Smooth muscle cell (in vitro differentiated cells): Measurements from ENCODE around the gene ASB2. TPM values are rescaled to one million over a fixed set of nuclear protein-coding genes. Genes with fewer than 3 reads are reported as not detected.

ENCODE experiments used
- DNase-seq: peaks from one replicate; lab custom pipeline; 2025; ENCODE audit not compliant: unreplicated experiment; lab: John Stamatoyannopoulos, UW
- H2AFZ ChIP-seq: fragments of 200-600 bp; sonication (generic); 2 replicates; pipeline ENCODE4 v1.6.0; 2016; ENCODE audit warnings: antibody characterized with exemption, low read depth, mild to moderate bottlenecking
- H3F3A ChIP-seq: fragments of 200-600 bp; sonication (generic); 2 replicates; pipeline ENCODE4 v1.6.0; 2017; ENCODE audit warnings: antibody characterized with exemption, low read depth
- H3K27ac ChIP-seq: fragments of 200-600 bp; sonication (generic); 2 replicates; pipeline ENCODE4 v1.5.1; 2016; ENCODE audit warnings: low read depth, mild to moderate bottlenecking
- H3K27me3 ChIP-seq: fragments of 200-600 bp; sonication (generic); 2 replicates; pipeline ENCODE4 v1.6.1; 2016; ENCODE audit warnings: low read depth, mild to moderate bottlenecking
- H3K36me3 ChIP-seq: fragments of 200-600 bp; sonication (generic); 2 replicates; pipeline ENCODE4 v1.5.1; 2016; ENCODE audit warnings: low read depth
- H3K4me1 ChIP-seq: fragments of 200-600 bp; sonication (generic); 2 replicates; pipeline ENCODE4 v1.5.1; 2016; ENCODE audit warnings: low read depth
- H3K4me2 ChIP-seq: fragments of 200-600 bp; sonication (generic); 2 replicates; pipeline ENCODE4 v1.6.0; 2016; ENCODE audit warnings: mild to moderate bottlenecking
- H3K4me3 ChIP-seq: fragments of 200-600 bp; sonication (generic); 2 replicates; pipeline ENCODE4 v1.5.1; 2016; ENCODE audit warnings: mild to moderate bottlenecking
- H3K79me2 ChIP-seq: fragments of 200-600 bp; sonication (generic); 2 replicates; pipeline ENCODE4 v1.6.0; 2016; ENCODE audit warnings: low read depth, mild to moderate bottlenecking
- H3K9ac ChIP-seq: fragments of 200-600 bp; sonication (generic); 2 replicates; pipeline ENCODE4 v1.6.0; 2016; ENCODE audit warnings: low read depth
- H3K9me3 ChIP-seq: fragments of 200-600 bp; sonication (generic); replicated peaks from 2 replicates; pipeline ENCODE4 v1.5.1; 2016; ENCODE audit warnings: low read depth
- H4K20me1 ChIP-seq: fragments of 200-600 bp; sonication (generic); 2 replicates; pipeline ENCODE4 v1.6.0; 2016; ENCODE audit warnings: low read depth
- WGBS: methylation state at CpG from one replicate; pipeline ENCODE4 v1.1.7; 2016; ENCODE audit warnings: low lambda C conversion rate; 5-methylcytosine and 5-hydroxymethylcytosine counted together
- polyA plus RNA-seq: library from polyadenylated mRNA; unstranded; fragments of >200 nt; fragmentation: Nextera tagmentation; extraction: Ambion mirVana; gene quantifications from 2 replicates; pipeline ENCODE4 v1.2.1, GENCODE V29; 2016
- total RNA-seq: library from RNA; depleted of rRNA; stranded (reverse); fragments of >200 nt; gene quantifications from 2 replicates; pipeline ENCODE4 v1.2.3, GENCODE V29; 2014
- TF ChIP-seq, protein P1 (sequence below): fragments of 200-600 bp; sonication (generic); IDR thresholded peaks from 2 replicates; pipeline ENCODE4 v1.5.1; 2017; ENCODE audit warnings: borderline replicate concordance, mild to moderate bottlenecking, antibody characterized with exemption; ENCODE audit not compliant: insufficient read depth, poor library complexity, severe bottlenecking

ASB2 gene
- total and polyA plus RNA-seq, 2 experiments from 2014 or later, result 0.99 TPM; not detected in 1

DNA sequence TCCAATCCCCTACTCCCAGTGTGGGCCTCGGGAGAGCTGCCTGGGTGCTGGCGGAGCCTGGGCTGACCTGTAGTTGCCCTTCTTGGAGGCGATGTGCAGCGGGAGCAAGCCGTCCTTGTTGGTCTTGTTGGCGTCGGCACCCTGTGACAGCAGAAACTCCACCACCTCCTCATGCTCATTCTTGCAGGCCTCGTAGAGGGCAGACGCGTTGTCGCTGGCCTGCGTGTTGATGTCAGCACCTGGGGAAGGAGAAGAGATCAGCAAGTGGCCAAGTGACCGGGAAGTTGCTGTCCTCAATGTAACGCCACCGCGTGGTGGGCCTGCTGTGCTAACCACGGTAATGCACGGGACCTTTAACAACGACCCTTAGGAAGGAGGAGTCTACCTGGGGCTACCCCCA, 29.1 kb downstream of the ASB2 start:
- H3K27ac ChIP-seq, result no peak overlapping the region
- WGBS, result 93% methylated on average over 19 of the region's 19 CpGs

DNA sequence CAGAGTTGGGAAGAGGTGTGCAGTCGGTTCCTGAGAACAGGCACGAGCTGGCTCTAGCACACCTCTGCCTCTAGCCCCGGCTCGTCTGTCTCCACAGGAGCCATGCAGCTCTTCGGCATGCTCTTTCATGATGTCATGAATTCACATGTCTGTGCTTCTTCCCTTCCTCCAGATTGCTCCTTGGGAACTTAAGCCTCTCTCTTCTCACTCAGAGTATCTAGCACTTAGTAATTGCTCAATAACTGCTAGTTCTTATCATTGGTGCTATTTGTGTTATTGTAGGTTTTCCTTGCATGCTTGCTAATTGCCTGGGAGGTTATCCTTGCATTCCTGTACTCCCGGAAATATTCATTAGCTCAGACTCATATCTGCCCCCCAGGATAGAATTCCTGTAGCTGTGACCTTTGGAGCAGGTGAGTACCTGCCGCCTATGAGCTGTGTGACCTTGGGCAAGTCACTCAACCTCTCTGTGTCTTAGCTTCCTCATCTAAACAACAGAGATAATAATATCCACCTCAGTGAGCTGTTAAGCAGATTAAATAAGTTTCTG, 29.8 kb downstream of the ASB2 start:
- no peak overlapping the region for H3K9ac ChIP-seq
- H3K79me2 ChIP-seq, result no peaks in the 10 kb centered on the region
- H3K36me3 ChIP-seq, result no peaks in the 10 kb centered on the region
- peaks cover 4% of the 10 kb centered on the region for H3K4me1 ChIP-seq
- 44% methylated on average over 7 of the region's 7 CpGs for WGBS
- no peaks in the 10 kb centered on the region for H4K20me1 ChIP-seq
- peak overlapping the region; percentile 5 for H3K27ac ChIP-seq
- H3F3A ChIP-seq, result peaks cover 8% of the 10 kb centered on the region
- no peak overlapping the region for H2AFZ ChIP-seq
- peak overlapping the region; percentile 4 for H3K4me2 ChIP-seq
- TF ChIP-seq, protein P1, sequence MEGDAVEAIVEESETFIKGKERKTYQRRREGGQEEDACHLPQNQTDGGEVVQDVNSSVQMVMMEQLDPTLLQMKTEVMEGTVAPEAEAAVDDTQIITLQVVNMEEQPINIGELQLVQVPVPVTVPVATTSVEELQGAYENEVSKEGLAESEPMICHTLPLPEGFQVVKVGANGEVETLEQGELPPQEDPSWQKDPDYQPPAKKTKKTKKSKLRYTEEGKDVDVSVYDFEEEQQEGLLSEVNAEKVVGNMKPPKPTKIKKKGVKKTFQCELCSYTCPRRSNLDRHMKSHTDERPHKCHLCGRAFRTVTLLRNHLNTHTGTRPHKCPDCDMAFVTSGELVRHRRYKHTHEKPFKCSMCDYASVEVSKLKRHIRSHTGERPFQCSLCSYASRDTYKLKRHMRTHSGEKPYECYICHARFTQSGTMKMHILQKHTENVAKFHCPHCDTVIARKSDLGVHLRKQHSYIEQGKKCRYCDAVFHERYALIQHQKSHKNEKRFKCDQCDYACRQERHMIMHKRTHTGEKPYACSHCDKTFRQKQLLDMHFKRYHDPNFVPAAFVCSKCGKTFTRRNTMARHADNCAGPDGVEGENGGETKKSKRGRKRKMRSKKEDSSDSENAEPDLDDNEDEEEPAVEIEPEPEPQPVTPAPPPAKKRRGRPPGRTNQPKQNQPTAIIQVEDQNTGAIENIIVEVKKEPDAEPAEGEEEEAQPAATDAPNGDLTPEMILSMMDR, result no peak
- no peak overlapping the region for H3K4me3 ChIP-seq
- DNase-seq, result no peak
- H3K9me3 ChIP-seq, result no peaks in the 10 kb centered on the region
- H3K27me3 ChIP-seq, result no peaks in the 10 kb centered on the region

More for the DNA sequence above, 29.1 kb downstream of the ASB2 start:
- Histone ChIP-seq H3K9me3 (no peaks in the 10 kb centered on the region), H3K4me2 (no peak overlapping the region), H4K20me1 (no peaks in the 10 kb centered on the region), H3K36me3 (no peaks in the 10 kb centered on the region), H3K4me3 (no peak overlapping the region), H3K9ac (no peak overlapping the region), H3K79me2 (no peaks in the 10 kb centered on the region), H3K4me1 (peaks cover 4% of the 10 kb centered on the region), H3F3A (peaks cover 8% of the 10 kb centered on the region), H2AFZ (no peak overlapping the region), H3K27me3 (no peaks in the 10 kb centered on the region)
- no peak for DNase-seq
- TF ChIP-seq, protein P1, result no peak

DNA sequence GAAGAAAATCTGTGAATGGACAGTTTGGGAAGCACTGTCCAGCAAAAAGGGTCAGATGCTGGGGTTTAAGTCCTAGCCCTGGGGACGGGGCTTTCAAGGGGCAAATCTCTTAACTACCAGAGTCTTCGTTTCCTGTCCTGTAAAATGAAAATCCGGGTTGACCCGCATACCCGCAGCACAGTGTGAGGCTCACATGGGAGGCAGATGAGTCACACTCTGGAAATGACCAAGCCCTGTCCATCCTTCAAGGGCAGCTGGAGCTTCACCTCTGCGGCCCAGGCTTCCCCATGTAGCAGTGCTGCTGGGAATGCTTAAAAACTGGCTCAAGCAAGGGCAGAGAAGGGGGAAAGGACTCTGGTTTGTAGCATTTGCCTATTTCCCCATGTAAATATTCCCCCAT, 30.3 kb downstream of the ASB2 start:
- 31% methylated on average over 6 of the region's 6 CpGs for WGBS
- H3K27ac ChIP-seq, result peak overlapping the region; percentile 5
- H3K9ac ChIP-seq, result no peak overlapping the region
- TF ChIP-seq, protein P1, result no peak
- H2AFZ ChIP-seq, result no peak overlapping the region
- H3K27me3 ChIP-seq, result no peaks in the 10 kb centered on the region
- H3K4me3 ChIP-seq, result no peak overlapping the region
- no peak for DNase-seq
- H3K9me3 ChIP-seq, result no peaks in the 10 kb centered on the region
- H3K79me2 ChIP-seq, result no peaks in the 10 kb centered on the region
- H3K4me1 ChIP-seq, result peaks cover 4% of the 10 kb centered on the region
- H3F3A ChIP-seq, result peaks cover 8% of the 10 kb centered on the region
- no peaks in the 10 kb centered on the region for H4K20me1 ChIP-seq
- peak overlapping the region; percentile 4 for H3K4me2 ChIP-seq
- H3K36me3 ChIP-seq, result no peaks in the 10 kb centered on the region

DNA sequence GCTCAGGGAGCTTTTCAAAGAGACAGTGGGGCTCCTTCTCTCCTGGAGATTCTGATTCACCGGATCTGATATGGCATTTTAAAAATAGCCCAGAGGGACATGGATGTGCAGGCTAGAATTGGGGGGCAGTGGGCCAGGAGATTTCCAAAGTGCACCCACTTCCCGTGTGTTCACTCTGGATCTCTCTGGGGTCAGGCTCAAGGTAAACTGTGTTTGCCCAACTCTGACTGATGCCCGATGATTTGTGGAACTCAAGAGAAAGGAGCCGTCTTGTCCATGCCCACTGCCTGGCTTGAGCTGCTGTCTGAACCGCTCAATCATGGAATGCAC, 31.3 kb downstream of the ASB2 start:
- Histone ChIP-seq H3F3A (peaks cover 8% of the 10 kb centered on the region), H2AFZ (no peak overlapping the region), H3K27ac (no peak overlapping the region), H3K4me2 (no peak overlapping the region), H3K4me1 (peaks cover 4% of the 10 kb centered on the region), H3K9me3 (no peaks in the 10 kb centered on the region), H3K9ac (no peak overlapping the region), H3K27me3 (no peaks in the 10 kb centered on the region), H3K79me2 (no peaks in the 10 kb centered on the region), H3K4me3 (no peak overlapping the region), H4K20me1 (no peaks in the 10 kb centered on the region), H3K36me3 (no peaks in the 10 kb centered on the region)
- DNase-seq, result no peak
- 89% methylated on average over 5 of the region's 5 CpGs for WGBS
- TF ChIP-seq, protein P1, result no peak
